Activated T-cell treated with anti-CD3 and anti-CD28 coated beads for 1 hour (primary cell): ENCODE data around the gene SEBOX.

Experiments
- DNase-seq: peaks from one replicate; pipeline ENCODE4 v3.0.0-alpha.2; 2020; ENCODE audit warnings: low read depth

SEBOX gene

GRCh38 chr17:28317966-28318758, 46.8 kb downstream of the SEBOX start:
- DNase-seq = no peak

GRCh38 chr17:28317099-28317965, 47.7 kb downstream of the SEBOX start:
- no peak for DNase-seq

GRCh38 chr17:28315846-28316705, 48.9 kb downstream of the SEBOX start:
- DNase-seq = no peak

GRCh38 chr17:28313841-28314240, 51.2 kb downstream of the SEBOX start:
- DNase-seq = no peak
